Karpas-422 (cell line): ENCODE data around the gene HSD3B7. TPM values are rescaled to one million over a fixed set of nuclear protein-coding genes. Genes with fewer than 3 reads are reported as not detected.

ENCODE experiments used
- DNase-seq: peaks from one replicate; pipeline ENCODE4 v3.0.0-alpha.2; 2015
- H2AFZ ChIP-seq: fragments of 200-600 bp; sonication (generic); 2 replicates; pipeline ENCODE4 v1.6.1; 2014; ENCODE audit warnings: antibody characterized with exemption, low read length, mixed read lengths
- H3K27ac ChIP-seq: fragments of 200-600 bp; sonication (generic); 2 replicates; pipeline ENCODE4 v1.5.1; 2014; ENCODE audit warnings: mild to moderate bottlenecking, low read length, moderate library complexity
- H3K27me3 ChIP-seq: fragments of 200-600 bp; sonication (generic); 2 replicates; pipeline ENCODE4 v1.6.1; 2014; ENCODE audit warnings: low read length, mixed read lengths
- H3K36me3 ChIP-seq: fragments of 200-600 bp; sonication (generic); 2 replicates; pipeline ENCODE4 v1.6.1; 2014; ENCODE audit warnings: low read length, mixed read lengths; ENCODE audit not compliant: insufficient read depth
- H3K4me1 ChIP-seq: fragments of 200-600 bp; sonication (generic); 2 replicates; pipeline ENCODE4 v1.6.1; 2014; ENCODE audit warnings: mild to moderate bottlenecking, low read length, mixed read lengths
- H3K4me2 ChIP-seq: fragments of 200-600 bp; sonication (generic); 2 replicates; pipeline ENCODE4 v1.6.1; 2014; ENCODE audit warnings: low read length, low read depth, mild to moderate bottlenecking; ENCODE audit not compliant: poor library complexity, severe bottlenecking
- H3K4me3 ChIP-seq: fragments of 200-600 bp; sonication (generic); 2 replicates; pipeline ENCODE4 v1.5.1; 2014; ENCODE audit warnings: mild to moderate bottlenecking, antibody characterized with exemption, low read length, mixed read lengths
- H3K79me2 ChIP-seq: fragments of 200-600 bp; sonication (generic); 2 replicates; pipeline ENCODE4 v1.6.1; 2014; ENCODE audit warnings: mild to moderate bottlenecking, low read length, mixed read lengths
- H3K9ac ChIP-seq: fragments of 200-600 bp; sonication (generic); 2 replicates; pipeline ENCODE4 v1.6.0; 2014; ENCODE audit warnings: low read length
- H3K9me2 ChIP-seq: fragments of 200-600 bp; sonication (generic), shearing (Covaris generic); replicated peaks from 2 replicates; pipeline ENCODE4 v1.6.0; 2014; ENCODE audit warnings: mild to moderate bottlenecking, low read length, moderate library complexity; ENCODE audit not compliant: insufficient read depth
- H3K9me3 ChIP-seq: fragments of 300-700, 200-600 bp; sonication (generic); 2 replicates; pipeline ENCODE4 v1.6.1; 2014; ENCODE audit warnings: low read length, mixed read lengths
- H4K20me1 ChIP-seq: fragments of 200-600 bp; sonication (generic); 2 replicates; pipeline ENCODE4 v1.6.1; 2014; ENCODE audit warnings: mild to moderate bottlenecking, antibody characterized with exemption, low read length, low read depth; ENCODE audit not compliant: insufficient read depth
- total RNA-seq: library from RNA; depleted of rRNA; stranded (reverse); fragments of >200 nt; shearing (Covaris generic); gene quantifications from 2 replicates; pipeline ENCODE4 v1.2.3, GENCODE V29; 2014; ENCODE audit warnings: low replicate concordance

HSD3B7 gene
- total RNA-seq, 1 experiment from 2014 or later = 2.7 TPM

GRCh38 chr16:30983289-30983889, 1.6 kb upstream of the HSD3B7 start:
- H3K9me3 ChIP-seq = no peaks in the 10 kb centered on the region
- H3K4me1 ChIP-seq = no peaks in the 10 kb centered on the region
- H3K4me3 ChIP-seq = no peak overlapping the region
- H2AFZ ChIP-seq = no peak overlapping the region
- 0 out of 2 replicates have a peak, but pooled peaks cover 2% of the 10 kb centered on the region for H4K20me1 ChIP-seq
- H3K79me2 ChIP-seq = no peaks in the 10 kb centered on the region
- no peak for DNase-seq
- no peak overlapping the region for H3K4me2 ChIP-seq
- H3K36me3 ChIP-seq = peaks cover 4% of the 10 kb centered on the region; the same call in 1 of the 2 replicates
- H3K27ac ChIP-seq = no peak overlapping the region
- no peaks in the 10 kb centered on the region for H3K27me3 ChIP-seq
- H3K9me2 ChIP-seq = no peaks in the 10 kb centered on the region
- no peak overlapping the region for H3K9ac ChIP-seq

- no peaks in the 10 kb centered on the region for H3K9me3 ChIP-seq
- H3K9ac ChIP-seq = no peak overlapping the region
- no peaks in the 10 kb centered on the region for H3K9me2 ChIP-seq
- H3K4me1 ChIP-seq = no peaks in the 10 kb centered on the region
- H3K27me3 ChIP-seq = no peaks in the 10 kb centered on the region
- no peak overlapping the region for H3K4me2 ChIP-seq
- no peak for DNase-seq
- no peak overlapping the region for H3K4me3 ChIP-seq
- H3K27ac ChIP-seq = no peak overlapping the region
- H4K20me1 ChIP-seq = no peaks in the 10 kb centered on the region
- H3K36me3 ChIP-seq = peaks cover 4% of the 10 kb centered on the region; the same call in 1 of the 2 replicates
- H2AFZ ChIP-seq = no peak overlapping the region
- H3K79me2 ChIP-seq = no peaks in the 10 kb centered on the region
Observed at GRCh38 chr16:30983898-30984610, 953 bp upstream of the HSD3B7 start.

GRCh38 chr16:30985401-30986128, 558 bp downstream of the HSD3B7 start:
- H4K20me1 ChIP-seq = no peaks in the 10 kb centered on the region
- peaks cover 4% of the 10 kb centered on the region; the same call in 1 of the 2 replicates for H3K36me3 ChIP-seq
- DNase-seq = no peak
- H3K9me2 ChIP-seq = no peaks in the 10 kb centered on the region
- no peaks in the 10 kb centered on the region for H3K79me2 ChIP-seq
- H2AFZ ChIP-seq = no peak overlapping the region
- H3K9ac ChIP-seq = no peak overlapping the region
- H3K4me2 ChIP-seq = no peak overlapping the region
- H3K4me3 ChIP-seq = no peak overlapping the region
- no peaks in the 10 kb centered on the region for H3K9me3 ChIP-seq
- no peaks in the 10 kb centered on the region for H3K4me1 ChIP-seq
- no peak overlapping the region for H3K27ac ChIP-seq
- no peaks in the 10 kb centered on the region for H3K27me3 ChIP-seq

- Histone ChIP-seq H3K9me2 (no peaks in the 10 kb centered on the region), H2AFZ (no peak overlapping the region), H3K79me2 (no peaks in the 10 kb centered on the region), H3K4me3 (no peak overlapping the region), H4K20me1 (no peaks in the 10 kb centered on the region), H3K27ac (no peak overlapping the region), H3K27me3 (no peaks in the 10 kb centered on the region), H3K9me3 (no peaks in the 10 kb centered on the region), H3K4me2 (no peak overlapping the region), H3K9ac (no peak overlapping the region), H3K4me1 (no peaks in the 10 kb centered on the region), H3K36me3 (peaks cover 4% of the 10 kb centered on the region; the same call in 1 of the 2 replicates)
- DNase-seq = no peak
Observed at GRCh38 chr16:30986129-30986991, 1.4 kb downstream of the HSD3B7 start.

- H3K9me2 ChIP-seq = no peaks in the 10 kb centered on the region
- no peak overlapping the region for H3K4me3 ChIP-seq
- peaks cover 4% of the 10 kb centered on the region; the same call in 1 of the 2 replicates for H3K36me3 ChIP-seq
- H2AFZ ChIP-seq = no peak overlapping the region
- no peaks in the 10 kb centered on the region for H3K4me1 ChIP-seq
- H3K27me3 ChIP-seq = no peaks in the 10 kb centered on the region
- no peak for DNase-seq
- H3K79me2 ChIP-seq = no peaks in the 10 kb centered on the region
- H3K9me3 ChIP-seq = no peaks in the 10 kb centered on the region
- no peak overlapping the region for H3K27ac ChIP-seq
- no peak overlapping the region for H3K4me2 ChIP-seq
- no peak overlapping the region for H3K9ac ChIP-seq
- H4K20me1 ChIP-seq = no peaks in the 10 kb centered on the region
Observed at GRCh38 chr16:30987581-30988190, 2.7 kb downstream of the HSD3B7 start.

GRCh38 chr16:30989469-30990047, 4.6 kb downstream of the HSD3B7 start:
- peaks cover 4% of the 10 kb centered on the region; the same call in 1 of the 2 replicates for H3K36me3 ChIP-seq
- H3K79me2 ChIP-seq = no peaks in the 10 kb centered on the region
- no peak for DNase-seq
- H3K4me3 ChIP-seq = no peak overlapping the region
- no peak overlapping the region for H3K9ac ChIP-seq
- no peak overlapping the region for H2AFZ ChIP-seq
- H3K27me3 ChIP-seq = no peaks in the 10 kb centered on the region
- no peaks in the 10 kb centered on the region for H3K4me1 ChIP-seq
- no peak overlapping the region for H3K4me2 ChIP-seq
- no peaks in the 10 kb centered on the region for H4K20me1 ChIP-seq
- H3K27ac ChIP-seq = no peak overlapping the region
- H3K9me2 ChIP-seq = no peaks in the 10 kb centered on the region
- H3K9me3 ChIP-seq = no peaks in the 10 kb centered on the region

- Histone ChIP-seq H3K79me2 (no peaks in the 10 kb centered on the region), H3K9ac (no peak overlapping the region), H3K9me3 (no peaks in the 10 kb centered on the region), H2AFZ (no peak overlapping the region), H3K36me3 (peaks cover 4% of the 10 kb centered on the region; the same call in 1 of the 2 replicates), H3K4me3 (no peak overlapping the region), H3K27ac (no peak overlapping the region), H3K9me2 (no peaks in the 10 kb centered on the region), H3K4me2 (no peak overlapping the region), H3K27me3 (no peaks in the 10 kb centered on the region), H4K20me1 (no peaks in the 10 kb centered on the region), H3K4me1 (no peaks in the 10 kb centered on the region)
- DNase-seq = no peak
Observed at GRCh38 chr16:30990105-30990504, 5.1 kb downstream of the HSD3B7 start.
